NB4 (cell line): ENCODE results near the gene TXNRD3.

ENCODE experiments used
- DNase-seq: peaks from one replicate; pipeline ENCODE4 v3.0.0; 2010; ENCODE audit warnings: low read depth
- H3K4me3 ChIP-seq: one replicate; pipeline ENCODE4 v1.5.1; 2011; ENCODE audit warnings: mild to moderate bottlenecking, low read depth, low read length, moderate library complexity
- CTCF ChIP-seq: IDR thresholded peaks from one replicate; pipeline ENCODE4 v1.5.1; 2012; ENCODE audit warnings: low read depth, low read length
- MAX ChIP-seq: IDR thresholded peaks from 2 replicates; pipeline ENCODE4 v1.6.1; 2011; ENCODE audit warnings: low read depth, low read length
- MYC ChIP-seq: IDR thresholded peaks from 2 replicates; pipeline ENCODE4 v1.6.1; 2011; ENCODE audit warnings: low read depth, low read length
- POLR2A ChIP-seq: IDR thresholded peaks from 2 replicates; pipeline ENCODE4 v1.6.1; 2011; ENCODE audit warnings: mild to moderate bottlenecking; ENCODE audit not compliant: insufficient read length; ENCODE audit errors: extremely low read depth

The TXNRD3 gene

GRCh38 chr3:126656371-126657134 lies 1.6 kb upstream of the TXNRD3 start:
- TF ChIP-seq CTCF (no peak), MYC (no peak; the same call in 1 of the 2 replicates), POLR2A (no peak), MAX (no peak)
- no peak overlapping the region for H3K4me3 ChIP-seq
- DNase-seq = no peak

- TF ChIP-seq MAX = no peak
- no peak for TF ChIP-seq POLR2A
- TF ChIP-seq MYC = no peak
- TF ChIP-seq CTCF = no peak
- no peak overlapping the region for H3K4me3 ChIP-seq
- DNase-seq = no peak
Observed at GRCh38 chr3:126655887-126656286, 963 bp upstream of the TXNRD3 start.

GRCh38 chr3:126649556-126650092 lies 5.3 kb downstream of the TXNRD3 start:
- TF ChIP-seq MYC (no peak), CTCF (no peak), MAX (no peak), POLR2A (no peak)
- DNase-seq = no peak
- no peak overlapping the region for H3K4me3 ChIP-seq

- TF ChIP-seq CTCF (no peak), POLR2A (no peak), MYC (no peak), MAX (no peak)
- no peak overlapping the region for H3K4me3 ChIP-seq
- no peak for DNase-seq
Observed at GRCh38 chr3:126646674-126647073, 8.2 kb downstream of the TXNRD3 start.

GRCh38 chr3:126644615-126645014 lies 10.3 kb downstream of the TXNRD3 start:
- TF ChIP-seq MYC (no peak), MAX (no peak), POLR2A (no peak), CTCF (no peak)
- no peak for DNase-seq
- no peak overlapping the region for H3K4me3 ChIP-seq
